Islet of Langerhans (tissue), 1 donor: ENCODE results near the gene OBSCN.

Experiments used
- FAIRE-seq: peaks from one replicate; lab custom pipeline; 2011; peaks lifted over from hg19 to GRCh38; lab: Jason Lieb, UNC

OBSCN gene

GRCh38 chr1:228289239-228289849 lies 81.5 kb downstream of the OBSCN start:
- FAIRE-seq = no peak

DNA sequence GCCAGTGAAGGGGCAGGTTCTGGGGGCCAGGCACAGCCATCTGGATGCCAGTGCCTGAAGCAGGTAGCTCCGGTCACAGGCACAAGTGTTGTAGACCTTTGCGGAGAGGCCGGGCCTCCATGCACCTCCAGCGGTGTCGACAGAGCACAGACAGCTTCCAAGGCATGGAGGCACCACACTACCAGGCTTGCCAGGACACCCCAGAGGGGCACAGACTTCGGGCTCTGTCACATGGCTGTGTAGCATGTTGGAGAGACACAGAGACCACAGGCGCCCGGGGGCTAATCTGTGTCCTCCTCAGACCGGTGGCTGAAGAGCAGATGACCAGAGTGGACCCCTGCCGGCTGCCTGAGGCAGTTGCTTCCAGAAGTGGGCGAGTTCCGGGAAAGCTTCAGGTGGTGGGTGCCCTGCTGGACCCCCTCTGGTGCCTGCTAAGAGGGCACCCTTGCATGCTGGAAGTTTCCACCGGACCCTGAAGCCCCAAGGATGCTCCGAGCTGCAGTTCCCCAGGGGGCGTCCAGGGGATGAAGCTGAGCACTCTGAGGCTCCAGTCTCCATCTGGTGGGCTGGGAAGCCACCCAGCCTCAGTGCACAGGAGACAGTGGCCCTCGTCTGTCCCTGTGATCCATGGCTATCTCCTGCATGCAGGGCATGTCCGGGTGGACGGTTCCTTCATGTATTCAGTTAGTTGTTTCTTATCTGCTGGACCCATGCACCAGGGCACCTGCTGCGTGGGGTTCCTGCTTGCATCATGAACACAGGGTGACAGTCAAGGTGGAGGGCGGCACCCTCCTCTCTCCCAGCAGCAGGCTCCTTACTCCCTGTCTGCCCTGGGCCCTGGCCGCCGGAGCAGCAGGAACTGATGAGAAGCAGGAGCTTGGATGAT lies 82.4 kb downstream of the OBSCN start:
- no peak for FAIRE-seq

DNA sequence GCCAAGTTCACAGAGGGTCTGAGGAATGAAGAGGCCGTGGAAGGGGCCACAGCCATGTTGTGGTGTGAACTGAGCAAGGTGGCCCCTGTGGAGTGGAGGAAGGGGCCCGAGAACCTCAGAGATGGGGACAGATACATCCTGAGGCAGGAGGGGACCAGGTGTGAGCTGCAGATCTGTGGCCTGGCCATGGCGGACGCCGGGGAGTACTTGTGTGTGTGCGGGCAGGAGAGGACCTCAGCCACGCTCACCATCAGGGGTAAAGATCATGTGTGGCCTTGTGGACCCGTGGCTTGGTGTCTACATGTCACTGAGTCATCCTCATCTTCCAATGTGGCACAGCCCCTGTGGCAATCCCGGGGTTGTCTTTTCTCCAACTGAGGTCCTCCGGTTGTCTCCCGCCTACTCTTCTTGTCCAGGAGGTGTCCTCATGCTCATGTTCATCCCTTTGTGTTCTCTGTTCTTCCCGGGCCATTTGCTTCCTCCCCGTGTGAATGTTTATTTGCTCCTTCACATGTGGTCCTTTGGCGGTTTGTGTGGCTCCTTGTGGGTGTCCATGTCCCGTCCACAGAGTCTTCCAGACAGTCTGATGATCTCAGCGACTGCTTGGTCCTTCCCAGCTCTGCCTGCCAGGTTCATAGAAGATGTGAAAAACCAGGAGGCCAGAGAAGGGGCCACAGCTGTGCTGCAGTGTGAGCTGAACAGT lies 84.2 kb downstream of the OBSCN start:
- FAIRE-seq = no peak

GRCh38 chr1:228292609-228292911 lies 84.7 kb downstream of the OBSCN start:
- FAIRE-seq = no peak

GRCh38 chr1:228293393-228293792 lies 85.5 kb downstream of the OBSCN start:
- no peak for FAIRE-seq

- no peak for FAIRE-seq
Measured at GRCh38 chr1:228293816-228294500, 86.1 kb downstream of the OBSCN start.

DNA sequence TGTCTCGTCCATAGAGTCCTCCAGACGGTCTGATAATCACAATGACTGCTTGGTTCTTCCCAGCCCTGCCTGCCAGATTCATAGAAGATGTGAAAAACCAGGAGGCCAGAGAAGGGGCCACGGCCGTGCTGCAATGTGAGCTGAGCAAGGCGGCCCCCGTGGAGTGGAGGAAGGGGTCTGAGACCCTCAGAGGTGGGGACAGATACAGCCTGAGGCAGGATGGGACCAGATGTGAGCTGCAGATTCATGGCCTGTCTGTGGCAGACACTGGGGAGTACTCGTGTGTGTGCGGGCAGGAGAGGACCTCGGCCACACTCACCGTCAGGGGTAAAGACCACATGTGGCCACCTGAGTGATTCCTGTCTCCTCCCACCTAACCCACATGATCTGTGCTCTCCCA lies 86.9 kb downstream of the OBSCN start:
- FAIRE-seq = no peak

- no peak for FAIRE-seq
Measured at GRCh38 chr1:228295201-228295600, 87.4 kb downstream of the OBSCN start.

GRCh38 chr1:228295981-228296380 lies 88.1 kb downstream of the OBSCN start:
- FAIRE-seq = no peak

GRCh38 chr1:228297242-228297641 lies 89.4 kb downstream of the OBSCN start:
- no peak for FAIRE-seq

- FAIRE-seq = no peak
Measured at GRCh38 chr1:228297822-228298221, 90.0 kb downstream of the OBSCN start.

DNA sequence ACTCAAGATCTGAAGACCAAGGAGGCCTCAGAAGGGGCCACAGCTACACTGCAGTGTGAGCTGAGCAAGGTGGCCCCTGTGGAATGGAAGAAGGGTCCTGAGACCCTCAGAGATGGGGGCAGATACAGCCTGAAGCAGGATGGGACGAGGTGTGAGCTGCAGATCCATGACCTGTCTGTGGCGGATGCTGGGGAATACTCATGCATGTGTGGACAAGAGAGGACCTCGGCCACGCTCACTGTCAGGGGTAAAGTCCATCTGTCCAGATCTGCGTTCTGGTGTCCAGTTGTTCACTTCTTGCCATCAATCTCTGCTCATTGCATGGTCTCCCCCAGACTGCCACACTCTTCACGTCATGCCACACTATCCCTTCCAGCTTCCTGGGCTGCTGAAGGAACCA lies 90.6 kb downstream of the OBSCN start:
- FAIRE-seq = no peak

DNA sequence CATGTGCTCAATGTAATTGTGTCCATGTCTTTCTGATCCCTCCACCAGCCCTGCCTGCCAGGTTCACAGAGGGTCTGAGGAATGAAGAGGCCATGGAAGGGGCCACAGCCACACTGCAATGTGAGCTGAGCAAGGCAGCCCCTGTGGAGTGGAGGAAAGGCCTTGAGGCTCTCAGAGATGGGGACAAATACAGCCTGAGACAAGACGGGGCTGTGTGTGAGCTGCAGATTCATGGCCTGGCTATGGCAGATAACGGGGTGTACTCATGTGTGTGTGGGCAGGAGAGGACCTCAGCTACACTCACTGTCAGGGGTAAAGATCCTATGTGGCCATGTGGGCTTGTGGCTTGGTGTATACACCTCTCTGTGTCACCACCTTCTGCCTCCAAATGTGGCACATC lies 91.4 kb downstream of the OBSCN start:
- no peak for FAIRE-seq

- FAIRE-seq = no peak
Measured at GRCh38 chr1:228299901-228300300, 92.1 kb downstream of the OBSCN start.

- FAIRE-seq = no peak
Measured at GRCh38 chr1:228302086-228302485, 94.2 kb downstream of the OBSCN start.

DNA sequence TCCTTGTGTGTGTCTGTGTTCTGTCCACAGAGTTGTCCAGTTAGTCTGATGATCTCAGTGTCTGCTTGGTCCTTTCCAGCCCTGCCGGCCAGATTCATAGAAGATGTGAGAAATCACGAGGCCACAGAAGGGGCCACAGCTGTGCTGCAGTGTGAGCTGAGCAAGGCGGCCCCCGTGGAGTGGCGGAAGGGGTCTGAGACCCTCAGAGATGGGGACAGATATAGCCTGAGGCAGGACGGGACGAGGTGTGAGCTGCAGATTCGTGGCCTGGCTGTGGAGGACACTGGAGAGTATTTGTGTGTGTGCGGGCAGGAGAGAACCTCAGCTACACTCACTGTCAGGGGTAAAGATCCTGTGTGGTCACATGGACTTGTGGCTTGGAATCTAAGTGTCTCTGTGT lies 95.8 kb downstream of the OBSCN start:
- no peak for FAIRE-seq

DNA sequence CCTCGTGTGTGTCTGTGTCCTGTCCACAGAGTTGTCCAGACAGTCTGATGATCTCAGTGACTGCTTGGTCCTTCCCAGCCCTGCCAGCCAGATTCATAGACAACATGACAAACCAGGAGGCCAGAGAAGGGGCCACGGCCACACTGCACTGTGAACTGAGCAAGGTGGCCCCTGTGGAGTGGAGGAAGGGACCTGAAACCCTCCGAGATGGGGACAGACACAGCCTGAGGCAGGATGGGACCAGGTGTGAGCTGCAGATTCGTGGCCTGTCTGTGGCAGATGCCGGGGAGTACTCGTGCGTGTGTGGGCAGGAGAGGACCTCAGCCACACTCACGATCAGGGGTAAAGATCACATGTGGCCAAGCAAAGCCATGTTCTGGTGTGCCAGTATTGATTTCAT lies 96.4 kb downstream of the OBSCN start:
- FAIRE-seq = no peak

DNA sequence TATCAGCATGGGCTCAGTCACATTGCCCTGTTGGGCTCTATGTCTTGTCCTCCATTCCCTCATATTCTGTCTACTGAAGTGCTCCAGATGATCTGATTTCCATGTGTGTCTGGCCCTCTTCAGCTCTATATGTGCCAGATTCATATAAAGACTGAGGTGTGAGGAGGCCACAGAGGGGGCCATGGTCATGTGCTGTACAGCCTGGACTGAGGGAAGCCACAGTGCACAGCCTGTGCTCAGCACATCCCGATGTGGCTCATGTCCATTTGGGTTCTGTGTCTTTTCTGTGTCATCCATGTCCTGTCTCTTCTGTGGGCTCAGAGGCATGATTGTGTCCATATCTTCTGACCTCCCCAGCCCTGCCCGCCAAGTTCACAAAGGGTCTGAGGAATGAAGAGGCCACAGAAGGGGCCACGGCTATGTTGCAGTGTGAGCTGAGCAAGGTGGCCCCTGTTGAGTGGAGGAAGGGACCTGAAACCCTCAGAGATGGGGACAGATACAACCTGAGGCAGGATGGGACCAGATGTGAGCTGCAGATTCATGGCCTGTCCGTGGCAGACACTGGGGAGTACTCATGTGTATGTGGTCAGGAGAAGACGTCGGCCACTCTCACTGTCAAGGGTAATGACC lies 97.0 kb downstream of the OBSCN start:
- FAIRE-seq = no peak

DNA sequence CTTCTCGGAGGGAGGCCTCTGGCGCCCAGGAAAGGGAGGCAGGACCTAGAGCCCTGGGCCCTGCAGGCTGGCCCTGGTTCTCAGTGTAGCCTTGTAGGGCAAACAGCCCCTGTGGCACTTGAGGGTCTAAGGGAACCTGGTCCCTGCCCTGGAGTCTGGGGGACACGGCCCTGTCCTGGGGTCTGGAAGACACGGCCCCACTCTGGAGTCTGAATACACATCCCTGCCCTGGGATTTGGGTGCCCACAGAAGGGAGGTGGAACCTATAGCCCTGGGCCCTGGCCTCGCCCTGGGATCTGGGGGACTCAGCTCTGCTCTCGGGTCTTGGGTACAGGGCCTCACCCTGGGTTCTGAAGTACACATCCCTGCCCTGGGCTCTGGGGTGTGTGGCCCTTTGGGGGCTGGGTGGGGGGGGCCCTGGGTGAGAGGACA lies 97.9 kb downstream of the OBSCN start:
- FAIRE-seq = no peak

DNA sequence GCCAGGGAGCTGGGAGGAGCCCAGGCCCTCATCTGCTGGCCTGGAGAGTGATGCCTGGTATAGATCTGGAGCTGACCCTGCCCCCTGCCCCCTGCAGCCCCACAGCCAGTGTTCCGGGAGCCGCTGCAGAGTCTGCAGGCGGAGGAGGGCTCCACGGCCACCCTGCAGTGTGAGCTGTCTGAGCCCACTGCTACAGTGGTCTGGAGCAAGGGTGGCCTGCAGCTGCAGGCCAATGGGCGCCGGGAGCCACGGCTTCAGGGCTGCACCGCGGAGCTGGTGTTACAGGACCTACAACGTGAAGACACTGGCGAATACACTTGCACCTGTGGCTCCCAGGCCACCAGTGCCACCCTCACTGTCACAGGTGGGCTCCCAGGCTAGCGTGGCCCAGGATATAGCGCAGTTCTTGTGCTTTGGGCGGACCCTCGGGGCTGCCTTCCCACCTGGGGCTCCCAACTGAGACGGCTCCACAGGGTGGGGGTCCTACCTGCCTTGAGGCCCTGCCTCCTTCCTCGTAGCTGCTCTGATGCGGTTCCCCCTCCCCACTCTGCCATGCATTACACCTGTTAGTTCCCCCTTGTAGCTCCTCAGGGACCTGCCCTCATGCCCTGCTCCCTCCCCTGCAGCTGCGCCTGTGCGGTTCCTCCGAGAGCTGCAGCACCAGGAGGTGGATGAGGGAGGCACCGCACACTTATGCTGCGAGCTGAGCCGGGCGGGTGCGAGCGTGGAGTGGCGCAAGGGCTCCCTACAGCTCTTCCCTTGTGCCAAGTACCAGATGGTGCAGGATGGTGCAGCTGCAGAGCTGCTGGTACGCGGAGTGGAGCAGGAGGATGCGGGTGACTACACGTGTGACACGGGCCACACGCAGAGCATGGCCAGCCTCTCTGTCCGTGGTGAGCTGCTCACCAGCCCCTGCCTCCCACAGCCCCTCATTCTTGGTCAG lies 98.7 kb downstream of the OBSCN start:
- no peak for FAIRE-seq
